NCI-H2171 treated with DMSO at 0.1 percent for 48 hours (cell line): ENCODE results near the gene SRL.
A peak's percentile ranks its signal among the peaks of the same experiment; 100 is the strongest.

Experiments
- DNase-seq: peaks from one replicate; lab custom pipeline; 2025; lab: John Stamatoyannopoulos, UW

Gene SRL

GRCh38 chr16:4200781-4201137, 41.1 kb downstream of the SRL start:
- DNase-seq: no peak

GRCh38 chr16:4200000-4200780, 41.7 kb downstream of the SRL start:
- peak; percentile 18 for DNase-seq

- DNase-seq: no peak
These were observed 43.1 kb downstream of the SRL start for GRCh38 chr16:4198816-4199215.

GRCh38 chr16:4194661-4195060, 47.2 kb downstream of the SRL start:
- DNase-seq: no peak

- no peak for DNase-seq
These were observed 48.0 kb downstream of the SRL start for GRCh38 chr16:4193920-4194319.

- no peak for DNase-seq
These were observed 49.7 kb downstream of the SRL start for GRCh38 chr16:4192206-4192605.

GRCh38 chr16:4190712-4191333, 51.1 kb downstream of the SRL start:
- DNase-seq: no peak

GRCh38 chr16:4190086-4190485, 51.8 kb downstream of the SRL start:
- DNase-seq: no peak

- no peak for DNase-seq
These were observed 57.7 kb downstream of the SRL start for GRCh38 chr16:4184038-4184702.

- DNase-seq: peak; percentile 80
These were observed 58.4 kb downstream of the SRL start for GRCh38 chr16:4183237-4184037.

- no peak for DNase-seq
These were observed 59.2 kb downstream of the SRL start for GRCh38 chr16:4182581-4183236.

- no peak for DNase-seq
These were observed 61.4 kb downstream of the SRL start for GRCh38 chr16:4180511-4180910.

- no peak for DNase-seq
These were observed 62.1 kb downstream of the SRL start for GRCh38 chr16:4179763-4180260.

- DNase-seq: no peak
These were observed 62.9 kb downstream of the SRL start for GRCh38 chr16:4179020-4179419.

- no peak for DNase-seq
These were observed 63.3 kb downstream of the SRL start for GRCh38 chr16:4178468-4179010.

GRCh38 chr16:4176906-4177417, 64.9 kb downstream of the SRL start:
- DNase-seq: peak; percentile 70

- DNase-seq: no peak
These were observed 66.0 kb downstream of the SRL start for GRCh38 chr16:4175849-4176248.

GRCh38 chr16:4172070-4172469, 69.8 kb downstream of the SRL start:
- no peak for DNase-seq

- no peak for DNase-seq
These were observed 72.5 kb downstream of the SRL start for GRCh38 chr16:4169415-4169814.

GRCh38 chr16:4166821-4167220, 75.1 kb downstream of the SRL start:
- no peak for DNase-seq
